ENCODE measurements around the gene ARSH.

Gene ARSH

DNA sequence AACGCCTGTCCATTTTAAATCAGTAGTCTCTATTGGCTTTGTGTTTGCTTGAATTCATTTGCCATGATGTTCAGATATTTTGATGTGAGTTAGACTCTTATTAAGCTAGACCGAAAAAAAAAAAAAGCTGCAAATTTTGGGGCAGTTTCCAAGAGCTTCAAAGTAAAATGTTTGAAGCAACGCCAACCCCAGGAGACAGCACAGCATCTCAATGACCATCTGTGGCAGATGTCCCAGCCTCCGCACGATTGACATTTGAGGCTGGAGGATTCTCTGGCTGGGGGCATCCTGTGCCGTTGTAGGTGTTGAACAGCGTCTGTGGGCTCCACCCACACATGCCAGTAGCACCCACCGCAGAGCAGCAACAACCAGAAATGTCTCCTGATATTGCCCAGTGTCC is 17.8 kb downstream of the ARSH start:
- Histone ChIP-seq H3K79me2 (ENCODE audit: insufficient read depth, low read length) (no peaks in the 10 kb centered on the region), H3K27me3 (ENCODE audit: low read length) (no peaks in the 10 kb centered on the region), H2AFZ (ENCODE audit: low read depth, low read length, severe bottlenecking) (no peak overlapping the region), H3K9me2 (replicated peaks; ENCODE audit: insufficient read depth, low read length) (no peaks in the 10 kb centered on the region), H3K27ac (ENCODE audit: low read depth, low read length) (no peak overlapping the region), H3K4me2 (ENCODE audit: low read depth, low read length, poor library complexity, severe bottlenecking) (no peak overlapping the region), H3K9ac (ENCODE audit: low read length) (no peak overlapping the region), H3K4me3 (ENCODE audit: insufficient read depth, low read length, poor library complexity, severe bottlenecking) (no peak overlapping the region), H3K9me3 (ENCODE audit: insufficient read depth, low read length) (no peaks in the 10 kb centered on the region), H3K36me3 (ENCODE audit: low read length) (no peaks in the 10 kb centered on the region), H3F3A (ENCODE audit: insufficient read depth) (no peaks in the 10 kb centered on the region), H4K20me1 (ENCODE audit: low read depth, low read length) (no peaks in the 10 kb centered on the region)
- TF ChIP-seq CTCF (IDR thresholded peaks at IDR 0.05; ENCODE audit: insufficient read depth, low read length, poor library complexity, severe bottlenecking), result no peak
- TF ChIP-seq EZH2phosphoT487 (conservative IDR thresholded peaks at IDR 0.05; ENCODE audit: low read length), result no peak

GRCh38 chrX:3026074-3026815 is 19.9 kb downstream of the ARSH start:
- H3K9ac ChIP-seq (ENCODE audit: low read length), result no peak overlapping the region
- no peak for TF ChIP-seq EZH2phosphoT487 (conservative IDR thresholded peaks at IDR 0.05; ENCODE audit: low read length)
- no peak for TF ChIP-seq CTCF (IDR thresholded peaks at IDR 0.05; ENCODE audit: insufficient read depth, low read length, poor library complexity, severe bottlenecking)
- H2AFZ ChIP-seq (ENCODE audit: low read depth, low read length, severe bottlenecking), result no peak overlapping the region
- no peak overlapping the region for H3K4me2 ChIP-seq (ENCODE audit: low read depth, low read length, poor library complexity, severe bottlenecking)
- H3K27me3 ChIP-seq (ENCODE audit: low read length), result no peaks in the 10 kb centered on the region
- no peak overlapping the region for H3K27ac ChIP-seq (ENCODE audit: low read depth, low read length)
- no peaks in the 10 kb centered on the region for H3K9me2 ChIP-seq (replicated peaks; ENCODE audit: insufficient read depth, low read length)
- no peaks in the 10 kb centered on the region for H3F3A ChIP-seq (ENCODE audit: insufficient read depth)
- no peak overlapping the region for H3K4me3 ChIP-seq (ENCODE audit: insufficient read depth, low read length, poor library complexity, severe bottlenecking)
- H3K79me2 ChIP-seq (ENCODE audit: insufficient read depth, low read length), result no peaks in the 10 kb centered on the region
- H4K20me1 ChIP-seq (ENCODE audit: low read depth, low read length), result no peaks in the 10 kb centered on the region
- no peaks in the 10 kb centered on the region for H3K36me3 ChIP-seq (ENCODE audit: low read length)
- no peaks in the 10 kb centered on the region for H3K9me3 ChIP-seq (ENCODE audit: insufficient read depth, low read length)

DNA sequence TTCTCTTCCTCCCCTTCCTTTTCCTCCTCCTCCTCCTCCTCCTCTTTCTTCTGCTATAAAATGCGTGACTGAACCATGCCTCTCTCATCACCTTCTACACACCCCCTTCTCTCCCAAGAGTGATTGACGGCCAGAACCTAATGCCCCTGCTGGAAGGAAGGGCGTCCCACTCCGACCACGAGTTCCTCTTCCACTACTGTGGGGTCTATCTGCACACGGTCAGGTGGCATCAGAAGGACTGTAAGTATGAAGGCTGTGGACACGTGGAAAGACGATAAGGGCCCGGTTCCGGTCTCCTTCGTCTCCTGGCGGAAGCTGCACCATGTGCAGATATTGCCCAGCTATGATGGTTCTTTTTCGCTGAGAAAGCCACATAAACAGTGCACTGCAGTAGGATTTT is 22.8 kb downstream of the ARSH start:
- Histone ChIP-seq H3K9me3 (ENCODE audit: insufficient read depth, low read length) (no peaks in the 10 kb centered on the region), H3K4me3 (ENCODE audit: insufficient read depth, low read length, poor library complexity, severe bottlenecking) (no peak overlapping the region), H3K27me3 (ENCODE audit: low read length) (no peaks in the 10 kb centered on the region), H3K27ac (ENCODE audit: low read depth, low read length) (no peak overlapping the region), H3K4me2 (ENCODE audit: low read depth, low read length, poor library complexity, severe bottlenecking) (no peak overlapping the region), H3K79me2 (ENCODE audit: insufficient read depth, low read length) (no peaks in the 10 kb centered on the region), H4K20me1 (ENCODE audit: low read depth, low read length) (no peaks in the 10 kb centered on the region), H3K9me2 (replicated peaks; ENCODE audit: insufficient read depth, low read length) (no peaks in the 10 kb centered on the region), H3K9ac (ENCODE audit: low read length) (no peak overlapping the region), H3F3A (ENCODE audit: insufficient read depth) (no peaks in the 10 kb centered on the region), H2AFZ (ENCODE audit: low read depth, low read length, severe bottlenecking) (no peak overlapping the region), H3K36me3 (ENCODE audit: low read length) (no peaks in the 10 kb centered on the region)
- no peak for TF ChIP-seq EZH2phosphoT487 (conservative IDR thresholded peaks at IDR 0.05; ENCODE audit: low read length)
- TF ChIP-seq CTCF (IDR thresholded peaks at IDR 0.05; ENCODE audit: insufficient read depth, low read length, poor library complexity, severe bottlenecking), result no peak
